Progenitor cell of endocrine pancreas (in vitro differentiated cells): Measurements from ENCODE around the gene ZNF18. TPM values are rescaled to one million over a fixed set of nuclear protein-coding genes. Genes with fewer than 3 reads are reported as not detected.

Experiments used
- DNase-seq: peaks from one replicate; pipeline ENCODE4 v3.0.0; 2021; ENCODE audit warnings: low spot score; ENCODE audit not compliant: unreplicated experiment
- H3K27ac Mint-ChIP-seq: 2 replicates; pipeline ENCODE4 v1.8.0; 2021; ENCODE audit warnings: mild to moderate bottlenecking, moderate library complexity, mixed read lengths
- H3K27me3 Mint-ChIP-seq: 2 replicates; pipeline ENCODE4 v1.8.0; 2021; ENCODE audit warnings: mixed read lengths
- H3K36me3 Mint-ChIP-seq: 2 replicates; pipeline ENCODE4 v1.8.0; 2022; ENCODE audit warnings: mixed read lengths; ENCODE audit not compliant: insufficient read depth
- H3K4me1 Mint-ChIP-seq: 2 replicates; pipeline ENCODE4 v1.8.0; 2021; ENCODE audit warnings: low read depth, mixed read lengths
- H3K4me3 Mint-ChIP-seq: 2 replicates; pipeline ENCODE4 v1.8.0; 2021; ENCODE audit warnings: low read depth, mild to moderate bottlenecking, moderate library complexity, mixed read lengths
- H3K9me3 Mint-ChIP-seq: 2 replicates; pipeline ENCODE4 v1.8.0; 2021; ENCODE audit warnings: low read depth, mixed read lengths
- CTCF ChIP-seq: fragments of 200-600 bp; sonication (generic); IDR thresholded peaks from one replicate; pipeline ENCODE4 v1.5.0; 2021; ENCODE audit warnings: antibody characterized with exemption, mild to moderate bottlenecking; ENCODE audit not compliant: unreplicated experiment
- total RNA-seq: library from RNA; stranded (reverse); gene quantifications from 2 replicates; pipeline ENCODE4 v1.2.1, GENCODE V29; 2021

The ZNF18 gene
- total RNA-seq, 1 donor from 2014 or later: 7.8 TPM

- Mint-ChIP-seq H3K9me3 (peaks cover 3% of the 10 kb centered on the region), H3K4me1 (peaks cover 33% of the 10 kb centered on the region), H3K27ac (no peak overlapping the region), H3K4me3 (no peak overlapping the region), H3K36me3 (peaks cover 6% of the 10 kb centered on the region), H3K27me3 (no peaks in the 10 kb centered on the region)
- no peak for DNase-seq
- TF ChIP-seq CTCF: no peak
Observed at GRCh38 chr17:12037970-12038369, 40.7 kb upstream of the ZNF18 start.

GRCh38 chr17:12035673-12036072 lies 38.4 kb upstream of the ZNF18 start:
- no peak for DNase-seq
- Mint-ChIP-seq H3K27me3 (no peaks in the 10 kb centered on the region), H3K4me1 (peaks cover 37% of the 10 kb centered on the region), H3K4me3 (no peak overlapping the region), H3K9me3 (no peaks in the 10 kb centered on the region), H3K36me3 (peaks cover 3% of the 10 kb centered on the region), H3K27ac (no peak overlapping the region)
- no peak for TF ChIP-seq CTCF

GRCh38 chr17:12034538-12034937 lies 37.3 kb upstream of the ZNF18 start:
- Mint-ChIP-seq H3K4me1 (peaks cover 36% of the 10 kb centered on the region), H3K36me3 (peaks cover 3% of the 10 kb centered on the region), H3K27ac (peak overlapping the region; percentile 52), H3K27me3 (no peaks in the 10 kb centered on the region), H3K4me3 (no peak overlapping the region), H3K9me3 (no peaks in the 10 kb centered on the region)
- no peak for DNase-seq
- TF ChIP-seq CTCF: no peak

GRCh38 chr17:12028611-12029010 lies 31.3 kb upstream of the ZNF18 start:
- Mint-ChIP-seq H3K27me3 (no peaks in the 10 kb centered on the region), H3K4me3 (no peak overlapping the region), H3K4me1 (peaks cover 28% of the 10 kb centered on the region), H3K27ac (no peak overlapping the region), H3K9me3 (no peaks in the 10 kb centered on the region), H3K36me3 (peaks cover 4% of the 10 kb centered on the region)
- DNase-seq: no peak
- TF ChIP-seq CTCF: no peak

GRCh38 chr17:12027658-12028057 lies 30.4 kb upstream of the ZNF18 start:
- Mint-ChIP-seq H3K4me3 (no peak overlapping the region), H3K27me3 (no peaks in the 10 kb centered on the region), H3K9me3 (no peaks in the 10 kb centered on the region), H3K36me3 (peaks cover 4% of the 10 kb centered on the region), H3K4me1 (peaks cover 33% of the 10 kb centered on the region), H3K27ac (no peak overlapping the region)
- DNase-seq: no peak
- TF ChIP-seq CTCF: no peak

GRCh38 chr17:12024327-12024726 lies 27.1 kb upstream of the ZNF18 start:
- H3K4me3 Mint-ChIP-seq: no peak overlapping the region
- H3K27me3 Mint-ChIP-seq: peaks cover 8% of the 10 kb centered on the region
- DNase-seq: no peak
- no peak overlapping the region for H3K27ac Mint-ChIP-seq
- TF ChIP-seq CTCF: no peak
- no peaks in the 10 kb centered on the region for H3K9me3 Mint-ChIP-seq
- H3K4me1 Mint-ChIP-seq: peaks cover 40% of the 10 kb centered on the region
- peaks cover 4% of the 10 kb centered on the region for H3K36me3 Mint-ChIP-seq
